CD4-positive, alpha-beta T cell treated with Interleukin-4 for 1 hour (primary cell): ENCODE results near the gene SPIRE1.

ENCODE experiments used
- DNase-seq, 2 donors: peaks; one replicate each; pipeline ENCODE4 v3.0.0-alpha.2; 2020 to 2022

SPIRE1 gene

DNA sequence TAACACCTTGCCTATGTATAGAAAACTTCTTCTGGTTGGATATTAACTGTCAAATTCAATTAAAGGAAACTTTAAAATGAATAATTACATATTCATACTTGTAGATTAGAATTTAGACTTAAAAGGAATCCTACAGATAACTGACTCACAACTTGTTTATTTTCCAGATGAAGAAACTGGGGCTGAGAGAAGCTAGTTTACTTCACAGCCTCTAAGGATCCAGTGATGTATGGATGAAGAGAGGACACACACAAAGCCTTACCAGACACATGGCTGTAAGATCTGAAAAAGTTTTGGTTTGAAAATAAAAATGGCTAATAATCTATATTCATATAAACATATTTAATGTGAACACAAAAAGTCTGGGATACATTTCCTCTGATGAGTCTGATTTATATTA, 177.9 kb downstream of the SPIRE1 start:
- no peak for DNase-seq

DNA sequence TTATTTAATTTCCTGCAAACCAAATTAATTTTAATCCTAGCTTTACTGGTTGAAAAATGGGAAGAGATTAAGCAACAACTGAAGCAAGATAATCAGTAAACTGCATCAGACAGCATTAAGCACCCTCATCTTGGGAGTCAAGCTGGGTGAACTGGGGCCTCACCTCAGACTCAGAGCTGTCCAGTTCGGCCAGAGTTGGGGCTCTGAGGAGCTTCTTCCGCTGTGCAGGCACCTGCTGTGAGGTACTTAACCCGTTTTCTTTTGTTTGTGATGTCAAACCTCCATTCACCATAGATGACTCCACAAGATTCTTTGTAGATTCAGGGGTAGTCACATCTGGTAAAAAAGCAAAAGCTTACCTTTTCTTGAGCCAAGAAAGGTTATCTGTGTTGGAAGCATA, 178.4 kb downstream of the SPIRE1 start:
- DNase-seq = no peak

DNA sequence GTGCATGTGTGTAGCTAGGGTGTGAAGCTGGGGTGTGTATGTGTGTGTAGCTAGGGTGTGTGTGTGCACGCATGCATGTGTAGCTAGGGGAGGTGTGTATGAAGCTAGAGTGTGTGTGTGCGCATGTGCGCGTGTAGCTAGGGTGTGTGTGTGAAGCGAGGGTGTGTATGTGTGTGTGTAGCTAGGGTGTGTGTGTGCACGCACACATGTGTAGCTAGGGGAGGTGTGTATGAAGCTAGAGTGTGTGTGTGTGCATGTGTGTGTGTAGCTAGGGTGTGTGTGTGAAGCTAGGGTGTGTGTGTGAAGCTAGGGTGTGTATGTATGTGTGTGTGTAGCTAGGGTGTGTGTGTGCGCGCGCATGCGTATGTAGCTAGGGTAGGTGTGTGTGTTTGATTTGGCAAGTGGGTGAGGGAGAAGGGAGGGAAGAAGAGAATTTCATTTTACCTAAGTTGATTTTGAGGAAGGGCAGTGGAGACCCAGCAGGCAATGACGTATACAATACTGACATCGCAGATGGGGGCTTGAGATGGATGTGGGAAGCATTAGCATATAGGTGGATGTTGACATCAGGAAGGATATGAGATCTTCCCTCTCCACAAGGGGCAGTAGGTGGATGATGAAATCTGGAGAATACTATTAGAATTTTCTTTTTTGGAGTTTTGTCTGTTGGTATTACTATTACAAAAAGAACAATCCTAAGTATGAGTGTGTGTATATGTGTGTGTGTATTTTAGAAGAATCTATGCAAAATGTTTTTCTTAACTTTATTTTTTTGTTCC, 179.4 kb downstream of the SPIRE1 start:
- DNase-seq = no peak

DNA sequence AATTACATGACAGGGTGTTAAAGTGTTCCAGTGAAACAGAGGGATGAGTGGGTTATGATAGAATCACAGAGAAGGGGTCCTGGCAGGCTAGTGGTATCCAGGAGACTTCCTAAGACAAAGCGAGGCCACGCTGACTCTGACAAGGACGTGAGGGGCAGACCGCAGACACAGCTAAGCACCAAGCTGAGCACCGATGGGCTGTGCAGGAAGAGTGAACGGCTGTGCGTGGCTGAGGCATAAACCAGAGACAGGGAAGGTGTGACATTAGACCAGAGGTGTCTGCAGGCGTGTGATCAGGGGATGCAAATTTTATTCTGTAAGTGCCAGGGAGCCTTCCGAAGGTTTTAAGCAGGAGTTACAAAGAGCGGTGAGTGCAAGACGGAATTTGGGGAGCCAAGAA, 180.3 kb downstream of the SPIRE1 start:
- DNase-seq = no peak

GRCh38 chr18:12476955-12477354, 181.0 kb downstream of the SPIRE1 start:
- DNase-seq = no peak

DNA sequence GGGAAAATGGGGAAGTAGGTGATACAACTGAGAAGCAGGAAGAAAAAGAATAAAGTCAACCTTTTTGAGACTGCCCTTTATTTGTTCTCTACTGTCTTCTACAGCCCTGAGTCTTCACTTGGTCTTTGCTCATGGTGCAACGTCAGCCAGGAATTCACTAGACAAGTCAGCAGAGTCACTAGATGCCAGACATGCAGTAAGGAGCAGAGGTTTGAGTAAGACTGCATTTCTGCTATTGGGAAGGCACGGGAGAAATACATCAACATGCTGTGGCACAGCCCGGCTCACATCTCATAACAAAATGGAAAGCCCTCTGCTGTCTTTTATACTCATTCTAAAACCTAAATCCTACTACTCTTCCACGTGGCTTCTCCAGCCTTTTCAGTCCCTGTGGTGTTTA, 183.0 kb downstream of the SPIRE1 start:
- DNase-seq = no peak

GRCh38 chr18:12474146-12474545, 183.8 kb downstream of the SPIRE1 start:
- no peak for DNase-seq

- DNase-seq = no peak
Observed at GRCh38 chr18:12470382-12471075, 187.4 kb downstream of the SPIRE1 start.

- DNase-seq = no peak
Observed at GRCh38 chr18:12468445-12468844, 189.5 kb downstream of the SPIRE1 start.

GRCh38 chr18:12464731-12465130, 193.2 kb downstream of the SPIRE1 start:
- DNase-seq = no peak

DNA sequence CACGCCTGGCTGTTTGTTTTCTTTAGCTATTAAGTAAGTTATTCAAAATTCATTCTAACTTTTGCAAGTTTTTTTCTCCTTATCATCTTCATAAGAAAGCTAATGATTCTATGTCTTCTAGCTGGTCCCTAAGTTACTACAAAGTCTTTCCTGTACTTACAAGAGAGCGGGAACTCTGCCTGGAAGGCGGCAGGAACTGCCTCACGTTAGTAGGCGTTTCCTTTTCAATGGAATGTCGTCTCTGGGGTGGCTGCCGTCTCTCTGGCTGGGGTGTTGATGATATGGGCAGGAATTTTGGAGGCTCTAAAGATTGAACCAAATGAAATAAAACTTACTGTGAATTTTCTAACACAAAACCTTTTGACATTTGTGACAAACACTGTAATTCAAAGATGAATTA, 194.7 kb downstream of the SPIRE1 start:
- no peak for DNase-seq

DNA sequence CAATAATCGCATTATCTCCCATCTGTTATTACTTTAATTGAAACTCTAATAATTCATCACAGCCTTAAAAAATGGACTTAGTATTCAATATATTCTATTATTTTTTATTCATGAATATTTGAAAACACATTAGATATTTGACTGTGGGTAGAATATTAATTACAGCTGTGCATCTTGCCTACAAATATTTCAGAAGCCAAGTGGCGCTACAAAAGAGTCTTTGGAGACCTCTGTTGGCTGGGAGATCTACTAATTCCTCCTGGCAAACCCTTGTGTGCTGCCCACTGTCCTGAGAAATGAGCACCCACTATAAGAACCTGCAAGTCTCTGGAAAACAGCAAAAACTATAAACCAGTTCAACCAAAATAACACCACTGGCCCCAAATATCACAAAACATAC, 195.7 kb downstream of the SPIRE1 start:
- no peak for DNase-seq

DNA sequence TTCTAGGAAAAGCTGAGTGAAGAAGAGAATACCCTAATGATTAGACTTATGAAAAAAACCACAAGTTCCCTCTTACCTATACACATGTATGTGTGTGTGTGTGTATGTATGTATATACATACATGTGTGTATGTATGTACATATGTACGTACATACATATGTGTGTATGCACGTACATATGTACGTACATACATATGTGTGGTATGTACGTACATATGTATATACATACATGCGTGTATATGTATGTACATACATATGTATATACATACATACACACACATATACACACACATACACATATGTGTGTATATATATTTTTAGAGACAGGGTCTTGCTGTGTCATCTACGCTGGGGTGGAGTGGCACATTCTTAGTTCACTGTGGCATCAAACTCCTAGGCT, 196.6 kb downstream of the SPIRE1 start:
- no peak for DNase-seq

GRCh38 chr18:12460874-12461273, 197.0 kb downstream of the SPIRE1 start:
- no peak for DNase-seq

DNA sequence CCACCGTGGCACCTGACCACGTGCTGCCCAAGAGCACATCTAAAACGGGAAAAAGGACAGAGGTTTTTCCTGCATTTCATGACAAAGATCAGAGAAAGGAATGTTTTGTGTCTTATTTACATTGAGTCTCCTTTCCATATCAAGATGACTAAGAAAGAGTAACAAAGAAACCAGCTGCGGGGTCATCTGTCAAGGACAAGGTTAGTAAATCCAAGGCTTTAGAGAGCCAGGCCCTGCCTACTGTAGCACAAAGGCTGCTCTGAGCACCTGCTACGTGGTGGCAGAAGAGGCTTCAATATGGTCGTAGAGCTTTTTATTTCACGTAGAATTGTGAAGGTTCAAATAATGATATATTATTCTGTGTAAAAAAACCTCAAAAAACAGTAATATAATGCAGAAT, 199.1 kb downstream of the SPIRE1 start:
- DNase-seq = no peak

GRCh38 chr18:12456441-12456840, 201.5 kb downstream of the SPIRE1 start:
- no peak for DNase-seq

GRCh38 chr18:12455496-12455895, 202.4 kb downstream of the SPIRE1 start:
- DNase-seq = no peak

DNA sequence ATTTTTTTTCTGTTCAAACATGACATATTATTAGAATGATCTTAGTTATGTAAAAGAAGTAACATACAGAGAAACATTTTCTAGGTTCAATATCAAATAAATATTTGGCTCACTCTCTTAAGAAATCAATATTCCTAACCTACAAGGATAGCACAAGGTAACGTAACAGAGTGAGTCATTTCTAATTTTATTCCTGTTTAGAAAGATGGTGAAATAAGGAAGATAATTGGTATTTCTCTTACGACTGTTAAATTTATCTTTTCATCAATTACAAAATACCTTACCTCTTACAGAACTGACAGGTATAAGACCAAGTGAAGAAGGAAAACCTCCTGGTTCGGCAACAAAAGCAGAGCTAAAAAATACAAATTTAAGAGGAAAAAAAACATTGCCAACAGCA, 205.1 kb downstream of the SPIRE1 start:
- no peak for DNase-seq

DNA sequence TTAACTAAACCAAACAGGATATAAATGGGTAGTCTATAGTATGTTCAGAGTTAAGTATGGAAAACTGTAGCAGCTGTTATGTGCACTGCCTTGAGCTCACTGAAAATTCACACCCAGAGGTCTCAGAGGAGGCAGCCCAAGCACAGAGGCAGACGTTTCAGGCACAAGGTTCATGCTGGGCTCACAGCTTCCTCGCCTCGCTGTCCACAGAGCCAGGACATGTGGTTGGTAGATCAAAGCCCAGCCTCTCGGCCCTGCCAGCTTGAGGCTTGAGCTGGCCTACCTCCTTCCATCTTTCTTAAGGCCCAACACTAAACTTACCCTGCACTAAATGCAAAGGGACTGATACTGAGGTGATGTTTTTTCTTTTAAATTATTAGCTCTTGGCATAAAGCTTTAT, 206.5 kb downstream of the SPIRE1 start:
- no peak for DNase-seq

- DNase-seq = no peak
Observed at GRCh38 chr18:12449051-12449785, 208.7 kb downstream of the SPIRE1 start.

DNA sequence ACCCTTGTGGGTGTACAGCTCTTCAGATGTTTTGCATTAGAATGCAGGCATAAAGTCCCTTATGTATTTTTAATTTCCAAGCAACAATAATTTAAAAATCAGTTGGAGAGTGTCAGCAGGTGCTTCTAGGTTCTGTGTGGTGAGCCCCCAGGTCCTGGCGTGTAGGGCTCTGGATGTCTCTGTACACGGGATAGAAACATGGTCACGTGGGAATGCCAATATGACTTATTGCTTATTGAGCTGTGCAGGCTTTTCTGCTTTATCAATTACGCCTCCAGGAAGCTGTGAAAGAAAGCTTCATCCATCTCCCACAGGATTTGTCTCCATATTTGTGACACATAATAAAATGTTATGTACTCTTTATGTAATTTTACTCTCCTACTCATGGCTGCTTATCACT, 212.4 kb downstream of the SPIRE1 start:
- no peak for DNase-seq

- DNase-seq = no peak
Observed at GRCh38 chr18:12443551-12443950, 214.4 kb downstream of the SPIRE1 start.

- DNase-seq = no peak
Observed at GRCh38 chr18:12442946-12443345, 215.0 kb downstream of the SPIRE1 start.

DNA sequence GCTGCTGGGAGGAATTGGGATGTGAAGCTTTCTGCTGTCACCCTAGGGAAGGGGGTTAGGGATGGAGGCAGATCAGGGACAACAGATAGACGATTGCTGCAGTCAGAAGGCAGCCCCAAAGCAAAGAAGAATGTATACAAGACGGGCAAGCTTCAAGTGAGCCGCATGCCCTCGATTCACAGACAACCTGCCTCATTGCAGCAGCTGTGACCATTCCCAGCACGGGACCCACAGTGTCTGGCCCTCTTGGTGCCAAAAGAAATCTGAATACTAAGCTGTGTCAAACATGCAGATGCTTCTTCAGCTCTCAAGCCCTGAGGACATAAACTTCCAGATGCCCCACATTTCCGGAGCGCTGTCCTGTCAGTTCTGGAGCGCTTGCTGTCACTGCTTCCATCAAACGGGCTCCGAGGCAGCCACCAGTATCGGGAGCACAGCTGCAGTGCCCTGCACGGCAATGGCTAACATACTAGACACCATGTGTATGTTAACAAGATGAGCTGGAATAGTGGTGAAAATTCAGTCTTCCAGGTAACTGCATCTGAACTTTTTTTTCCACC, 216.4 kb downstream of the SPIRE1 start:
- no peak for DNase-seq
